Breast epithelium (tissue), 4 donors: Measurements from ENCODE around the gene PALLD. TPM values are rescaled to one million over a fixed set of nuclear protein-coding genes. Genes with fewer than 3 reads are reported as not detected.
A peak's percentile ranks its signal among the peaks of the same experiment; 100 is the strongest.

Experiments used
- DNase-seq, 2 donors: peaks; one replicate each; pipeline ENCODE4 v3.0.0-alpha.2; 2019; ENCODE audit warnings: low spot score in 2 of 2
- H3K27ac ChIP-seq, 2 donors: fragments of 200-600 bp; sonication (generic) in 1 of 2; one replicate each; pipeline ENCODE4 v1.5.1; 2016 to 2019; ENCODE audit warnings: mild to moderate bottlenecking in 1 of 2
- H3K27me3 ChIP-seq, 2 donors: fragments of 200-600 bp; sonication (generic) in 1 of 2; one replicate each; pipeline versions ENCODE4 v1.5.1 to v1.6.0; 2017 to 2019; ENCODE audit warnings: control low read depth in 1 of 2, mild to moderate bottlenecking in 1 of 2
- H3K36me3 ChIP-seq: fragments of 200-600 bp; one replicate; pipeline ENCODE4 v1.5.1; 2019
- H3K4me1 ChIP-seq, 2 donors: fragments of 200-600 bp; sonication (generic); one replicate each; pipeline ENCODE4 v1.5.1; 2016 to 2019; ENCODE audit warnings: control low read depth in 1 of 2
- H3K4me3 ChIP-seq, 3 donors: fragments of 200-600 bp; sonication (generic); 1 replicate in 2 of 3; 2 replicates in 1 of 3; pipeline ENCODE4 v1.5.1; 2016 to 2019; ENCODE audit warnings: mild to moderate bottlenecking in 3 of 3, moderate library complexity in 2 of 3
- H3K9me3 ChIP-seq, 2 donors: fragments of 200-600 bp; sonication (generic) in 1 of 2; one replicate each; pipeline ENCODE4 v1.5.1; 2016 to 2019; ENCODE audit warnings: control low read depth in 1 of 2
- POLR2A ChIP-seq: fragments of 450-650 bp; IDR thresholded peaks from one replicate; pipeline ENCODE4 v1.6.1; 2016; ENCODE audit warnings: antibody characterized with exemption, mild to moderate bottlenecking, moderate library complexity
- POLR2AphosphoS5 ChIP-seq, 3 donors: sonication (generic); formaldehyde crosslinking; IDR thresholded peaks; one replicate each; pipeline ENCODE4 v1.6.1; 2017; ENCODE audit warnings: antibody characterized with exemption in 3 of 3
- intact Hi-C: fragments of 100-400 bp; cut with DNase I; formaldehyde crosslinking; loops from one replicate; pipeline ENCODE4 v1.15.1; 2023; ENCODE audit warnings: low total_unique reads
- total RNA-seq, 3 donors: library from RNA; depleted of rRNA; stranded (reverse); fragments of >200 nt; gene quantifications; one replicate each; pipeline ENCODE4 v1.1.0, GENCODE V29; 2016
- TF ChIP-seq, protein P1 (sequence below), 3 donors: fragments of 450-650 bp; IDR thresholded peaks; one replicate each; pipeline ENCODE4 v1.5.1; 2016 to 2017; ENCODE audit warnings: antibody characterized with exemption in 3 of 3, mild to moderate bottlenecking in 3 of 3, moderate library complexity in 3 of 3

The PALLD gene
- total RNA-seq, 3 donors from 2014 or later = 96.0 to 186 (median 174) TPM

DNA sequence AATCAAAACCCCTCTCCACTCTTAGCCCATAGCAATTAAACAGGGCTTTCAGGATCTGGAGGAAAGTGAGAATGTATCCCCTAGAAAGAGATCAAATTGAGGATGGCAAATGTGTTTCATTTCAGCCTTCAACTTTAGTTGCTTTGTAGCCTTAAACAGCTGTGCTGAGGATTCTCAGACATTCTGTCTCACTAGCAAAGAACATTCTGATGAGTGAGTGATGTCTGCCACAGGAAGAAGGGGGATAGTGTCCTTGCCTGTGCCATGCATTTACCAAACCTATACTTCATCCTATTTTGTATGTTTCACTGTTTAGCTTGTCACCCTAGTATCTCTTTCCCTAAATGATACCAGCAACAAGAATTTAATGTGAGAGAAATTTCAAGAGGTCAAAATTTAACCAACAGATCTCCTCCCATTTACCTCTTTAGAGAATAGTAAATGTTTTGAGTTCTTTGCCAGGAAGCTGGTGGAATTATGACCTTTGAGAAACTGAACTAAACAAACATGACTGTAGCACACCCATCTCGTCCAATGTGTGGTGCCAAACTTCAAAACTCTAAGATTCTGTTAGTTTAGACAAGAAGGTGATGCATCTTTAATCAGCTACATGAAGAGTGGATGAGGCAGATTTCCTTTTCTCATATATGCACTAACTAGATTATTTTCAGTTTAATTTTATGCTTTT is 165.6 kb downstream of the PALLD start:
- Histone ChIP-seq H3K27me3 (no peaks in the 10 kb centered on the region), H3K4me1 (no peaks in the 10 kb centered on the region), H3K9me3 (no peaks in the 10 kb centered on the region), H3K27ac (no peak overlapping the region), H3K4me3 (no peak overlapping the region), H3K36me3 (no peaks in the 10 kb centered on the region)
- intact Hi-C loops = no loop called here
- no peak for DNase-seq
- TF ChIP-seq POLR2A = no peak
- TF ChIP-seq, protein P1, sequence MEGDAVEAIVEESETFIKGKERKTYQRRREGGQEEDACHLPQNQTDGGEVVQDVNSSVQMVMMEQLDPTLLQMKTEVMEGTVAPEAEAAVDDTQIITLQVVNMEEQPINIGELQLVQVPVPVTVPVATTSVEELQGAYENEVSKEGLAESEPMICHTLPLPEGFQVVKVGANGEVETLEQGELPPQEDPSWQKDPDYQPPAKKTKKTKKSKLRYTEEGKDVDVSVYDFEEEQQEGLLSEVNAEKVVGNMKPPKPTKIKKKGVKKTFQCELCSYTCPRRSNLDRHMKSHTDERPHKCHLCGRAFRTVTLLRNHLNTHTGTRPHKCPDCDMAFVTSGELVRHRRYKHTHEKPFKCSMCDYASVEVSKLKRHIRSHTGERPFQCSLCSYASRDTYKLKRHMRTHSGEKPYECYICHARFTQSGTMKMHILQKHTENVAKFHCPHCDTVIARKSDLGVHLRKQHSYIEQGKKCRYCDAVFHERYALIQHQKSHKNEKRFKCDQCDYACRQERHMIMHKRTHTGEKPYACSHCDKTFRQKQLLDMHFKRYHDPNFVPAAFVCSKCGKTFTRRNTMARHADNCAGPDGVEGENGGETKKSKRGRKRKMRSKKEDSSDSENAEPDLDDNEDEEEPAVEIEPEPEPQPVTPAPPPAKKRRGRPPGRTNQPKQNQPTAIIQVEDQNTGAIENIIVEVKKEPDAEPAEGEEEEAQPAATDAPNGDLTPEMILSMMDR (IDR thresholded peaks at IDR 0.05) = no peak
- TF ChIP-seq POLR2AphosphoS5 (IDR thresholded peaks at IDR 0.05) = no peak

DNA sequence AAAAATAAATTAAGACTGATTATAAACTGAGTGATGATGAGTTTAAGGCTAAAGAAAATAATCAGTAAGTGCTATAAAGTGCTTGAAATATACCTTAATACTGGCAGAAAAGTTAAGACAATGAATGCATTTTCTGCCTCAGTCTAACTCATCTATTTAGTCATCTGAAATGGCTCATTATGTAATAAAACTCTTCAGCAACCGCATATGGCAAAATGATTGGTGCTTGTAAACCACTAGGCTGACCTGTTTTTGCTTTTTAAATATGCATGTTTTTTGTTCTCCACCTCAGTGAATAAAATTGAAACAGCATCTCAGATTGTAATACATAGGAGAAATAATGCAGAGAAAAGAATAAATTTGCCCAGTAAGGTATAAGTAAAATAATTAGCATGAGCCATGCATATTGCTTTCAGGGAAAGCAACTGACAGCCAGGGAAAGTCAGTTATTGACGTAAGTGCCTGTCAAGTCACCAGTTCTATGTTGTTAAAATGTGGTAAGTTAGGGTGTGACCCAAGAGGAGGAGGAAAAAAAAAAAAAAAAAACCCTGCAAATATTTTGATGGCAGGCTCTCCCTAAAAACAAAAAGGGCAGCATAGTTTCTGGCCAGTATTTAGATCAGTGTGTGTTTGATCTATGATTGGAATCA is 167.5 kb downstream of the PALLD start:
- Histone ChIP-seq H3K36me3 (no peaks in the 10 kb centered on the region), H3K4me1 (no peaks in the 10 kb centered on the region), H3K4me3 (no peak overlapping the region), H3K9me3 (no peaks in the 10 kb centered on the region), H3K27ac (no peak overlapping the region), H3K27me3 (no peaks in the 10 kb centered on the region)
- TF ChIP-seq POLR2A (no peak), POLR2AphosphoS5 (IDR thresholded peaks at IDR 0.05) (no peak)
- TF ChIP-seq, protein P1 (IDR thresholded peaks at IDR 0.05) = no peak
- DNase-seq = no peak
- intact Hi-C loops = no loop called here

DNA sequence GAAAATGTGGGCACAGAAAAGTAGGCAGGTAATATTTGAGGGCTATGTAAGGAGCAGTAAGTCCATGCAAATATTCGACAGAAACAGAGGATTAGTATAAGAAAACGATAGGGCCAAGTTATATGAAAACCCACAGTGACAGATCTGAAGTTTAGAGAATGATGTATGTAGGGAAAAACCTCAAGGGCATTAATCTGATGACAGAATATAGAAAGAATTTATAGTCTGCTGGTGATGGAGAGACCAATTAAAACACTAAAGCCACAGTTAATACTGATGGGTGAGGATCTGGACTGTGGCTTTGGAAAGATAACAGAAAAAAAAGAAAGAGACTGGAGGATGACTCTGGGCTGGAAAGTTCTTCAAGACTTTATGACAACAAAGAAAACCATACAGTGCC is 169.7 kb downstream of the PALLD start:
- no peaks in the 10 kb centered on the region for H3K36me3 ChIP-seq
- H3K27me3 ChIP-seq = no peaks in the 10 kb centered on the region
- TF ChIP-seq, protein P1 (IDR thresholded peaks at IDR 0.05) = no peak
- TF ChIP-seq POLR2AphosphoS5 (IDR thresholded peaks at IDR 0.05) = no peak
- no peak for TF ChIP-seq POLR2A
- no peak for DNase-seq
- H3K4me3 ChIP-seq = no peak overlapping the region
- H3K9me3 ChIP-seq = no peaks in the 10 kb centered on the region
- intact Hi-C loops = no loop called here
- no peaks in the 10 kb centered on the region for H3K4me1 ChIP-seq
- H3K27ac ChIP-seq = no peak overlapping the region

DNA sequence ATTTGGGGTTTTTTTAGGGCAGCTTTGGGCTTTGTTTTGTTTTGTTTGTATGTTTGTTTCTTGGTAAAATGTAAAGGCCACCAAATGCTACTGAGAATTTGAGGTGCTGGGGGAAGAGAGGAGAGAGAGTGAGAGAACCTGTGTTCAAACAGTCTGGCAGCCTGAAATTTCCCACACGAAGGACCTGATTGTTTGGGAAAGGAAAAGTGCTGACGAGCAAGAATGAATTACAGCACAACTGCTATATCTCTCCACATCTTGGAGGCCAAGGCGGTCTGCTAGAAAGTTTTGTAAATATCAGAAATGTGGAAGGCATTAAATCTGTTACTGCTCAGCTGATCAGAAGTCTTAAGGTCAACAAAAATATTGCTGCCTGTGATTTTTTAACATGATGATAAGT is 170.5 kb downstream of the PALLD start:
- no peak for DNase-seq
- Histone ChIP-seq H3K27me3 (no peaks in the 10 kb centered on the region), H3K4me3 (no peak overlapping the region), H3K4me1 (no peaks in the 10 kb centered on the region), H3K9me3 (no peaks in the 10 kb centered on the region), H3K36me3 (no peaks in the 10 kb centered on the region), H3K27ac (no peak overlapping the region)
- intact Hi-C loops = no loop called here
- no peak for TF ChIP-seq POLR2A
- TF ChIP-seq, protein P1 (IDR thresholded peaks at IDR 0.05) = no peak
- no peak for TF ChIP-seq POLR2AphosphoS5 (IDR thresholded peaks at IDR 0.05)

DNA sequence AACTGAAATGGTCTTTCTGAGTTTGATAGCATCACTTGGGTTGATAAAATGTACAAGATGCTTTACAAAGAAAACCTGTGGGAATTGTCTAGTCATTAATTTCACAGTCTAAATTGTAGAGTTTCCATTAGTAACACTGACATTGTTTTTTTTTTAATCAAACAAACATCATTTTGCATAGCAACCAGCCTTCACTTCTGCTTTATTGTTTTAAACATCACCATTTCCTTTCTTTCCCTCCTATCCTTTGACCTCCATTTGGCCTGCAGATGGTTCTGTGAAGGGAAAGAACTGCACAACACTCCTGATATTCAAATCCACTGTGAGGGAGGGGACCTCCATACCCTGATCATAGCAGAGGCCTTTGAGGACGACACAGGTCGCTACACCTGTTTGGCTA is 171.1 kb downstream of the PALLD start:
- TF ChIP-seq POLR2A = no peak
- TF ChIP-seq, protein P1 (IDR thresholded peaks at IDR 0.05) = no peak
- TF ChIP-seq POLR2AphosphoS5 (IDR thresholded peaks at IDR 0.05) = no peak
- Histone ChIP-seq H3K4me3 (no peak overlapping the region), H3K27ac (peak overlapping the region in 1 of 2 donors; percentile 48), H3K9me3 (no peaks in the 10 kb centered on the region), H3K4me1 (no peaks in the 10 kb centered on the region), H3K36me3 (no peaks in the 10 kb centered on the region), H3K27me3 (no peaks in the 10 kb centered on the region)
- intact Hi-C loops = no loop called here
- DNase-seq = no peak
